GM12878 (cell line): Measurements from ENCODE around the gene SCD5. TPM values are rescaled to one million over a fixed set of nuclear protein-coding genes. Genes with fewer than 3 reads are reported as not detected.

Source experiments
- ATAC-seq: fragments of 200-7000 bp; cut with Tn5 transposase; 3 replicates; pipeline ENCODE4 v1.9.1; 2020; ENCODE audit warnings: mild to moderate bottlenecking, moderate library complexity
- BruUV-seq: library from RNA; stranded (reverse); fragments of 400-500 nt; replicated peaks from 2 replicates; lab custom pipeline; 2021; lab: Mats Ljungman, UMichigan
- CTCF ChIA-PET: fragments of 300-600 bp; sonication (Branson Sonifier 250); formaldehyde crosslinking; extraction: SDS; loops from one replicate; lab custom pipeline; 2021; ENCODE audit warnings: inconsistent platforms; lab: Yijun Ruan, JAX
- POLR2A ChIA-PET: fragments of 350-600 bp; formaldehyde crosslinking; extraction: SDS; loops from one replicate; lab custom pipeline; 2021; ENCODE audit warnings: inconsistent platforms; lab: Charles Lee
- RAD21 ChIA-PET: fragments of 300-600 bp; sonication (Branson Sonifier 250); formaldehyde crosslinking; loops from one replicate; lab custom pipeline; 2023; ENCODE audit warnings: antibody characterized with exemption; ENCODE audit not compliant: unreplicated experiment; lab: Charles Lee
- SMC1A ChIA-PET: fragments of 300-600 bp; sonication (Branson Sonifier 250); formaldehyde crosslinking; loops from one replicate; lab custom pipeline; 2023; ENCODE audit not compliant: unreplicated experiment, uncharacterized antibody; lab: Charles Lee
- DNase-seq: peaks from one replicate; pipeline ENCODE4 v3.0.0-alpha.2; 2011; ENCODE audit warnings: low read depth, low spot score
- FAIRE-seq: peaks from 3 replicates; lab custom pipeline; 2011; peaks lifted over from hg19 to GRCh38; lab: Jason Lieb, UNC
- H2AFZ ChIP-seq: 2 replicates; pipeline ENCODE4 v1.6.0; 2011; ENCODE audit warnings: low read depth, low read length, control low read depth; ENCODE audit not compliant: control insufficient read depth
- H3K27ac ChIP-seq: 2 replicates; pipeline ENCODE4 v1.5.1; 2011; ENCODE audit warnings: control low read depth; ENCODE audit not compliant: control insufficient read depth, insufficient read depth
- H3K27me3 ChIP-seq, 2 experiments: replicated peaks in 1 of 2; 2 replicates each; pipeline versions ENCODE4 v1.6.0 to v1.6.1; 2011; ENCODE audit warnings: low read length in 1 of 2; ENCODE audit not compliant: control insufficient read depth in 2 of 2, insufficient read depth in 2 of 2
- H3K36me3 ChIP-seq, 2 experiments: 2 replicates each; pipeline ENCODE4 v1.5.1; 2011; ENCODE audit warnings: low read length in 1 of 2; ENCODE audit not compliant: control insufficient read depth in 2 of 2, insufficient read depth in 2 of 2
- H3K4me1 ChIP-seq: 2 replicates; pipeline ENCODE4 v1.6.1; 2011; ENCODE audit warnings: mild to moderate bottlenecking, low read length, moderate library complexity, mixed read lengths; ENCODE audit not compliant: control insufficient read depth, insufficient read depth
- H3K4me2 ChIP-seq: 2 replicates; pipeline ENCODE4 v1.6.0; 2011; ENCODE audit warnings: control low read depth; ENCODE audit not compliant: control insufficient read depth, insufficient read depth
- H3K4me3 ChIP-seq: fragments of 200-600 bp; sonication (generic); 2 replicates; pipeline ENCODE4 v1.5.1; 2016
- H3K79me2 ChIP-seq: 2 replicates; pipeline ENCODE4 v1.6.0; 2011; ENCODE audit warnings: low read length; ENCODE audit not compliant: control insufficient read depth, insufficient read depth
- H3K9ac ChIP-seq: 2 replicates; pipeline ENCODE4 v1.8.0; 2011; ENCODE audit warnings: low read length, control low read depth, mixed read lengths; ENCODE audit not compliant: control insufficient read depth, insufficient read depth
- H3K9me3 ChIP-seq: replicated peaks from 3 replicates; pipeline ENCODE4 v1.5.1; 2011; ENCODE audit warnings: mild to moderate bottlenecking, low read length; ENCODE audit not compliant: control insufficient read depth, insufficient read depth
- H4K20me1 ChIP-seq: 2 replicates; pipeline ENCODE4 v1.6.0; 2011; ENCODE audit not compliant: control insufficient read depth, insufficient read depth
- CREB1 ChIP-seq: IDR thresholded peaks from 2 replicates; pipeline ENCODE4 v1.6.1; 2012; ENCODE audit warnings: low read depth, mild to moderate bottlenecking, inconsistent platforms
- EED ChIP-seq: sonication (generic); IDR thresholded peaks from 2 replicates; pipeline ENCODE4 v1.6.1; 2016; ENCODE audit warnings: antibody characterized with exemption, low read depth
- ESRRA ChIP-seq: IDR thresholded peaks from 2 replicates; pipeline ENCODE4 v1.6.1; 2012; ENCODE audit warnings: mild to moderate bottlenecking, low read length, improper control_type of control experiment
- HDAC2 ChIP-seq: fragments of 200-600 bp; sonication (generic); IDR thresholded peaks from 2 replicates; pipeline ENCODE4 v1.6.1; 2017
- LARP7 ChIP-seq: fragments of 450-650 bp; IDR thresholded peaks from 2 replicates; pipeline ENCODE4 v1.6.1; 2017; ENCODE audit warnings: mild to moderate bottlenecking
- NKRF ChIP-seq: fragments of 450-650 bp; conservative IDR thresholded peaks from 2 replicates; pipeline ENCODE4 v1.6.1; 2017; ENCODE audit warnings: mild to moderate bottlenecking, moderate library complexity
- PBX3 ChIP-seq: IDR thresholded peaks from 2 replicates; pipeline ENCODE4 v1.6.1; 2011; ENCODE audit warnings: mild to moderate bottlenecking, low read depth, low read length, moderate library complexity; ENCODE audit not compliant: insufficient replicate concordance
- POLR2AphosphoS5 ChIP-seq: IDR thresholded peaks from 2 replicates; pipeline ENCODE4 v1.6.1; 2011; ENCODE audit warnings: mild to moderate bottlenecking, low read length, inconsistent platforms
- POU2F2 ChIP-seq: IDR thresholded peaks from 3 replicates; pipeline ENCODE4 v1.6.1; 2011; ENCODE audit warnings: low read depth, mild to moderate bottlenecking, low read length, borderline replicate concordance
- SIX5 ChIP-seq: IDR thresholded peaks from 2 replicates; pipeline ENCODE4 v1.6.1; 2011; ENCODE audit warnings: mild to moderate bottlenecking, low read depth, low read length, moderate library complexity; ENCODE audit not compliant: severe bottlenecking
- SREBF1 ChIP-seq: IDR thresholded peaks from 2 replicates; pipeline ENCODE4 v1.6.1; 2012; ENCODE audit warnings: mild to moderate bottlenecking, low read length
- USF1 ChIP-seq: IDR thresholded peaks from 2 replicates; pipeline ENCODE4 v1.6.1; 2011; ENCODE audit warnings: borderline replicate concordance, low read depth, mild to moderate bottlenecking, moderate library complexity, mixed read lengths, low read length; ENCODE audit not compliant: insufficient read depth; ENCODE audit errors: extremely low read length
- ZBED1 ChIP-seq: IDR thresholded peaks from 2 replicates; pipeline ENCODE4 v1.6.1; 2016; ENCODE audit warnings: borderline replicate concordance
- ZNF207 ChIP-seq: fragments of 450-650 bp; IDR thresholded peaks from 2 replicates; pipeline ENCODE4 v1.6.1; 2014; ENCODE audit warnings: antibody characterized with exemption, mild to moderate bottlenecking, borderline replicate concordance
- ZNF274 ChIP-seq: IDR thresholded peaks from one replicate; pipeline ENCODE4 v1.8.0; 2011; ENCODE audit not compliant: insufficient read length, insufficient read depth
- ZNF687 ChIP-seq: fragments of 450-650 bp; IDR thresholded peaks from 2 replicates; pipeline ENCODE4 v1.6.1; 2017; ENCODE audit warnings: mild to moderate bottlenecking, moderate library complexity
- WGBS: methylation state at CpG from one replicate; pipeline ENCODE4 v1.1.6; 2016; ENCODE audit warnings: low lambda C conversion rate; ENCODE audit not compliant: insufficient replicate concordance, insufficient coverage; ENCODE audit errors: missing lambda C conversion rate; 5-methylcytosine and 5-hydroxymethylcytosine counted together
- in situ Hi-C: fragments of 300-500 bp; cut with MboI; formaldehyde crosslinking; loops from 9 replicates; pipeline ENCODE4 v1.14.3; 2018; ENCODE audit warnings: mixed read lengths
- intact Hi-C: fragments of 100-400 bp; cut with micrococcal nuclease; formaldehyde crosslinking; loops from one replicate; pipeline ENCODE4 v1.14.2; 2022; ENCODE audit not compliant: unreplicated experiment
- polyA plus RNA-seq, 11 experiments: library from polyadenylated mRNA; depleted of rRNA in 4 of 11; unstranded in 6 of 11; stranded (reverse) in 5 of 11; fragments of >200 nt; fragmentation: Nextera tagmentation in 4 of 11; fragmentation: Illumina TruSeq in 1 of 11; extraction: Ambion mirVana in 4 of 11; extraction: Trizol in 1 of 11; gene quantifications; 1 replicate in 1 of 11; 2 replicates in 10 of 11; pipeline versions ENCODE4 v1.2.1 to v1.2.3, GENCODE V29; 2011 to 2016; ENCODE audit warnings: inconsistent platforms in 2 of 11, missing spikeins in 2 of 11, low read depth in 1 of 11
- total RNA-seq, 4 experiments: library from RNA; depleted of rRNA in 3 of 4; stranded (reverse); fragments of >200 nt in 3 of 4; fragmentation: Illumina TruSeq in 1 of 4; extraction: Trizol in 1 of 4; gene quantifications; 2 replicates each; pipeline versions ENCODE4 v1.2.1 to v1.2.3, GENCODE V29; 2013 to 2021

The SCD5 gene
- total and polyA plus RNA-seq, 10 of the 15 experiments (the other 5 are each of a cell fraction or from before 2014, with no cell fraction given): 2.4 to 15.0 (median 4.2) TPM

- Histone ChIP-seq H2AFZ (no peak overlapping the region), H3K9me3 (no peaks in the 10 kb centered on the region), H3K27ac (no peak overlapping the region), H3K4me1 (no peaks in the 10 kb centered on the region), H3K79me2 (no peaks in the 10 kb centered on the region), H3K27me3 (no peaks in the 10 kb centered on the region), H3K36me3 (no peaks in the 10 kb centered on the region), H3K9ac (no peak overlapping the region), H4K20me1 (no peaks in the 10 kb centered on the region), H3K4me2 (no peak overlapping the region), H3K4me3 (no peak overlapping the region)
- ChIA-PET CTCF (interaction anchor here (0.6 to 1.4 kb wide), 3 partner anchors 8 to 1629 kb away, joined by 3 to 7 read pairs (median 3); no protein-coding TSS in a partner anchor), SMC1A (interaction anchor here (1.4 to 1.5 kb wide), 2 partner anchors 43 to 284 kb away, joined by 4 read pairs; no protein-coding TSS in a partner anchor), RAD21 (no interaction called here), POLR2A (no interaction called here)
- FAIRE-seq: no peak
- ATAC-seq: no peak
- DNase-seq: no peak
- BruUV-seq: no TSS peak
- intact Hi-C loops: no loop called here
- WGBS: 28% methylated on average over 12 of the region's 13 CpGs
- in situ Hi-C loops: no loop called here
- TF ChIP-seq ZBED1 (no peak), ESRRA (no peak), POLR2AphosphoS5 (no peak), HDAC2 (no peak), ZNF207 (no peak), LARP7 (no peak), PBX3 (no peak), ZNF687 (no peak), POU2F2 (no peak), EED (no peak), NKRF (no peak), SREBF1 (no peak), CREB1 (no peak), SIX5 (no peak), USF1 (no peak), ZNF274 (no peak)
Observed at GRCh38 chr4:82746705-82747574, 51.7 kb downstream of the SCD5 start.
